OCI-LY7 (cell line): Measurements from ENCODE around the gene TSNAXIP1. TPM values are rescaled to one million over a fixed set of nuclear protein-coding genes. Genes with fewer than 3 reads are reported as not detected.

Source experiments
- BruUV-seq: library from RNA; stranded (reverse); fragments of 400-500 nt; replicated peaks from 2 replicates; lab custom pipeline; 2021; lab: Mats Ljungman, UMichigan
- CTCF ChIA-PET: fragments of 300-600 bp; sonication (Branson Sonifier 250); formaldehyde crosslinking; loops from one replicate; lab custom pipeline; 2022; ENCODE audit warnings: antibody characterized with exemption; ENCODE audit not compliant: unreplicated experiment; lab: Charles Lee
- POLR2A ChIA-PET: fragments of 300-600 bp; sonication (Branson Sonifier 250); formaldehyde crosslinking; loops from one replicate; lab custom pipeline; 2022; ENCODE audit warnings: antibody characterized with exemption; lab: Charles Lee
- DNase-seq: peaks from one replicate; pipeline ENCODE4 v3.0.0-alpha.2; 2015; ENCODE audit warnings: low spot score
- H2AFZ ChIP-seq: fragments of 200-600 bp; sonication (generic), shearing (Covaris generic); 2 replicates; pipeline ENCODE4 v1.6.1; 2014; ENCODE audit warnings: mild to moderate bottlenecking, antibody characterized with exemption, low read length, moderate library complexity
- H3K27ac ChIP-seq: fragments of 200-600 bp; sonication (generic); 2 replicates; pipeline ENCODE4 v1.5.1; 2014; ENCODE audit warnings: mixed run types, low read depth, mild to moderate bottlenecking, moderate library complexity, low read length, inconsistent platforms; ENCODE audit not compliant: poor library complexity, severe bottlenecking
- H3K36me3 ChIP-seq: fragments of 200-600 bp; sonication (generic); 2 replicates; pipeline ENCODE4 v1.6.1; 2014; ENCODE audit warnings: mild to moderate bottlenecking, antibody characterized with exemption, low read length, moderate library complexity, mixed read lengths; ENCODE audit not compliant: insufficient read depth
- H3K4me1 ChIP-seq: fragments of 200-600 bp; sonication (generic); 2 replicates; pipeline ENCODE4 v1.5.1; 2014; ENCODE audit warnings: mild to moderate bottlenecking, low read length; ENCODE audit not compliant: insufficient read depth, poor library complexity, severe bottlenecking
- H3K4me2 ChIP-seq: fragments of 200-600 bp; sonication (generic); 2 replicates; pipeline ENCODE4 v1.6.1; 2014; ENCODE audit warnings: mild to moderate bottlenecking, low read length
- H3K4me3 ChIP-seq: fragments of 200-600 bp; sonication (generic); 2 replicates; pipeline ENCODE4 v1.5.1; 2014; ENCODE audit warnings: mild to moderate bottlenecking, low read depth, low read length; ENCODE audit not compliant: poor library complexity, severe bottlenecking
- H3K79me2 ChIP-seq: fragments of 200-600 bp; sonication (generic); 2 replicates; pipeline ENCODE4 v1.6.1; 2016; ENCODE audit warnings: low read depth, mild to moderate bottlenecking, low read length, moderate library complexity, mixed read lengths; ENCODE audit not compliant: insufficient read depth
- H3K9me2 ChIP-seq: fragments of 200-600 bp; sonication (generic); 2 replicates; pipeline ENCODE4 v1.6.1; 2016; ENCODE audit warnings: mild to moderate bottlenecking, low read length, mixed read lengths; ENCODE audit not compliant: insufficient read depth
- H3K9me3 ChIP-seq: fragments of 200-600 bp; sonication (generic); 2 replicates; pipeline ENCODE4 v1.6.1; 2014; ENCODE audit warnings: mild to moderate bottlenecking, mixed run types, low read length, mixed read lengths
- H4K20me1 ChIP-seq: fragments of 200-600 bp; sonication (generic); 2 replicates; pipeline ENCODE4 v1.6.1; 2014; ENCODE audit warnings: mild to moderate bottlenecking, antibody characterized with exemption, low read length, moderate library complexity, mixed read lengths; ENCODE audit not compliant: insufficient read depth
- EZH2phosphoT487 ChIP-seq: fragments of 200-600 bp; sonication (generic); IDR thresholded peaks from 2 replicates; pipeline ENCODE4 v1.6.1; 2018; ENCODE audit warnings: low read depth, borderline replicate concordance, mild to moderate bottlenecking, mixed run types, antibody characterized with exemption, low read length, moderate library complexity, mixed read lengths
- intact Hi-C: fragments of 100-400 bp; cut with micrococcal nuclease; formaldehyde crosslinking; loops from one replicate; pipeline ENCODE4 v1.10.0; 2022; ENCODE audit not compliant: unreplicated experiment
- total RNA-seq, 2 experiments: library from RNA; depleted of rRNA in 1 of 2; stranded (reverse); fragments of >200 nt in 1 of 2; shearing (Covaris generic) in 1 of 2; gene quantifications; 2 replicates each; pipeline ENCODE4 v1.2.3, GENCODE V29; 2014 to 2022
- TF ChIP-seq, protein P1 (sequence below): fragments of 200-600 bp; sonication (generic); conservative IDR thresholded peaks from 2 replicates; pipeline ENCODE4 v1.5.1; 2014; ENCODE audit warnings: mild to moderate bottlenecking, antibody characterized with exemption, low read length, moderate library complexity, mixed read lengths

The TSNAXIP1 gene
- total RNA-seq, 2 experiments from 2014 or later = 0.76 to 0.91 TPM

DNA sequence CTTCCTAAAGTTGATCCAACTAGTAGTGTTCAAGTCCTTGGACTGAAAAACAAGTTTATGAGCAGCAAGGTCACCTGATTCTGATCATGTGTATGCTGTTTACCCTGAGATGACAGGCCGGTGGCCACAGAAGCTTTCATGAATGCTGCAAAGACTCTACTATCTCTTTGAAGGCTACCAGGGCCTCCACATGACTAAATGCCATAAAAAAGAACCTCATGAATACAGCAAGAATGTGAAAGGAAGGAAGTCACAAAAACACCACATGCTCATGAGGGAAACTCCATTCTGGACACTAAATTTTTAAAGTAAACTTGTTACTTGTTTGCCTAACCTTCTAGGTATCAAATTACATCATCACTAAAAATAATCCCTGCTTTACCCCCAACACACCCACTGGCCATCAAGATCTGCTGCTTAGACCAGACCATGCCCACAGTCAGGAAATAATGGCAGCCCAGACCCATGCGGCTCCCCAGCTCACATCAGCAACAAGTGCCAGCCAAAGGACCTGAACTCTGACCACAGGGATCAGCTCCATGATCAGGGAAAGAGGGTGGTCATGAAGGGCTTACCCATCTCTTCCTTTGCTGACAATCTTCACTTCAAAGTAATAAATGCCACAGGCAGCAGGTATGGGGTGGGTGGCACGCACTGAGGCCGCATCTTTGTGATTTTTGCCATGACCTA, 1.7 kb upstream of the TSNAXIP1 start:
- TF ChIP-seq EZH2phosphoT487 = no peak
- TF ChIP-seq, protein P1, sequence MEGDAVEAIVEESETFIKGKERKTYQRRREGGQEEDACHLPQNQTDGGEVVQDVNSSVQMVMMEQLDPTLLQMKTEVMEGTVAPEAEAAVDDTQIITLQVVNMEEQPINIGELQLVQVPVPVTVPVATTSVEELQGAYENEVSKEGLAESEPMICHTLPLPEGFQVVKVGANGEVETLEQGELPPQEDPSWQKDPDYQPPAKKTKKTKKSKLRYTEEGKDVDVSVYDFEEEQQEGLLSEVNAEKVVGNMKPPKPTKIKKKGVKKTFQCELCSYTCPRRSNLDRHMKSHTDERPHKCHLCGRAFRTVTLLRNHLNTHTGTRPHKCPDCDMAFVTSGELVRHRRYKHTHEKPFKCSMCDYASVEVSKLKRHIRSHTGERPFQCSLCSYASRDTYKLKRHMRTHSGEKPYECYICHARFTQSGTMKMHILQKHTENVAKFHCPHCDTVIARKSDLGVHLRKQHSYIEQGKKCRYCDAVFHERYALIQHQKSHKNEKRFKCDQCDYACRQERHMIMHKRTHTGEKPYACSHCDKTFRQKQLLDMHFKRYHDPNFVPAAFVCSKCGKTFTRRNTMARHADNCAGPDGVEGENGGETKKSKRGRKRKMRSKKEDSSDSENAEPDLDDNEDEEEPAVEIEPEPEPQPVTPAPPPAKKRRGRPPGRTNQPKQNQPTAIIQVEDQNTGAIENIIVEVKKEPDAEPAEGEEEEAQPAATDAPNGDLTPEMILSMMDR = no peak
- POLR2A ChIA-PET = no interaction called here
- Histone ChIP-seq H2AFZ (no peak overlapping the region), H3K4me1 (peaks cover 59% of the 10 kb centered on the region), H3K9me3 (no peaks in the 10 kb centered on the region), H3K27ac (peak overlapping the region; percentile 3), H4K20me1 (no peaks in the 10 kb centered on the region), H3K9me2 (no peaks in the 10 kb centered on the region), H3K79me2 (peaks cover 55% of the 10 kb centered on the region), H3K36me3 (peaks cover 45% of the 10 kb centered on the region), H3K4me3 (peak overlapping the region; percentile 80), H3K4me2 (peak overlapping the region; percentile 72)
- intact Hi-C loops = loop anchor here (10.0 kb wide), 1 partner anchor 260 kb away; no protein-coding TSS in a partner anchor
- DNase-seq = no peak
- CTCF ChIA-PET = no interaction called here
- BruUV-seq = TSS peak; percentile 66

DNA sequence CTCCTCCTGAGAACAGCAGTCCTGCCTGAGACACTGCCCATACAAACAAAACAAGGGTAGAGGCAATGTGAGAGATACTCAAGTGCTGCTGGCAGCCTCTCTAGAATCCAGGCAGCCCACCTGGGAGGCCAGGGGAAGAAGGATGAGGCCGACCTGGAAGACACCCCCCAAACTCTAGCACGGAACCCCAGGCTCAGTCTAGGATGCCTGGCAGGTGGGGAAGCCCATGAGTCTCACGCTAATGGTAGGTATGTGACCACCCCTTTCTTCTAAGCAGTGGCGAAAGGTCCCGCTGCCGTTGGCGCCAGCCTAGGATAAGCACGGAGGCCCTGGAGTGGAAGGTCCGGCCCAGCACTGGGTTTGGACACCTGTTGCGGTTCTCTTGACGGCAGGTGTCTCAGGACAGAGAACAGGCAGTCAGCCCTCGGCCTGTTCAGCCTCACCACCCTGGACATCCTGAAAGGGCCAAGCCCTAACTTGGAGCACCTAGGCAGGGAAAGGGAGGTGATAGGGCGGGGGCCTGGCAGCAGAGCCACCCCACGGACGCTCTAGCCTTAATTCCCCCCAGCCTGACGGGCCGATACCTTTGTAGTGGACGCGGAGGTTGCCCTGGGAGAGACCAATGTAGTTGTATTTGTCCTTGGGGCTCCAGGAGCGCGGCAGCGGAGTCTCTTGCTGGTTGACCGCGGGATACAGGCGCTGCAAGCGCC, 816 bp upstream of the TSNAXIP1 start:
- BruUV-seq = no TSS peak
- peak overlapping the region; percentile 29 for H3K27ac ChIP-seq
- peak; percentile 38 for DNase-seq

More for the DNA sequence above, 816 bp upstream of the TSNAXIP1 start:
- Histone ChIP-seq H4K20me1 (no peaks in the 10 kb centered on the region), H3K36me3 (peaks cover 36% of the 10 kb centered on the region), H3K9me3 (no peaks in the 10 kb centered on the region), H3K79me2 (peaks cover 46% of the 10 kb centered on the region), H2AFZ (peak overlapping the region; percentile 12; the same call in 1 of the 2 replicates), H3K4me3 (peak overlapping the region; percentile 80), H3K9me2 (no peaks in the 10 kb centered on the region), H3K4me2 (peak overlapping the region; percentile 72), H3K4me1 (peaks cover 51% of the 10 kb centered on the region)
- ChIA-PET POLR2A (interaction anchor here (0.6 to 1.7 kb wide), 10 partner anchors 9 to 265 kb away, joined by 3 to 7 read pairs (median 3); partner anchors contain the start of genes GFOD2 and NUTF2), CTCF (no interaction called here)
- intact Hi-C loops = loop anchor here (10.0 kb wide), 1 partner anchor 261 kb away; no protein-coding TSS in a partner anchor
- TF ChIP-seq EZH2phosphoT487 = no peak
- TF ChIP-seq, protein P1 = no peak
